HG02610 (cell line): ENCODE results near the gene HMGXB3.
"Not testable (repeated sequence)": the region's sequence is repeated elsewhere in the genome, so short reads cannot be mapped to it uniquely, and the experiment has no call there.

Experiments
- ATAC-seq: cut with Tn5 transposase; IDR thresholded peaks from one replicate; pipeline ENCODE4 v1.9.1; 2021; ENCODE audit warnings: mild to moderate bottlenecking, moderate library complexity; ENCODE audit not compliant: unreplicated experiment

Gene HMGXB3

GRCh38 chr5:150050172-150050811 is 49.8 kb downstream of the HMGXB3 start:
- ATAC-seq = not testable (repeated sequence)

- no peak for ATAC-seq
Observed at GRCh38 chr5:150051657-150052195, 51.2 kb downstream of the HMGXB3 start.

GRCh38 chr5:150052226-150052955 is 51.9 kb downstream of the HMGXB3 start:
- ATAC-seq = no peak

GRCh38 chr5:150052956-150053712 is 52.6 kb downstream of the HMGXB3 start:
- no peak for ATAC-seq

- ATAC-seq = no peak
Observed at GRCh38 chr5:150053713-150054392, 53.3 kb downstream of the HMGXB3 start.

GRCh38 chr5:150054569-150054968 is 54.0 kb downstream of the HMGXB3 start:
- no peak for ATAC-seq

GRCh38 chr5:150055326-150056074 is 55.0 kb downstream of the HMGXB3 start:
- no peak for ATAC-seq

GRCh38 chr5:150056075-150056443 is 55.5 kb downstream of the HMGXB3 start:
- ATAC-seq = no peak

GRCh38 chr5:150057052-150057451 is 56.5 kb downstream of the HMGXB3 start:
- no peak for ATAC-seq

GRCh38 chr5:150057511-150057910 is 57.0 kb downstream of the HMGXB3 start:
- no peak for ATAC-seq

GRCh38 chr5:150057996-150058395 is 57.5 kb downstream of the HMGXB3 start:
- ATAC-seq = no peak

- ATAC-seq = no peak
Observed at GRCh38 chr5:150058480-150059126, 58.1 kb downstream of the HMGXB3 start.

- ATAC-seq = no peak
Observed at GRCh38 chr5:150059623-150060022, 59.1 kb downstream of the HMGXB3 start.

GRCh38 chr5:150060471-150060870 is 59.9 kb downstream of the HMGXB3 start:
- no peak for ATAC-seq

GRCh38 chr5:150061538-150061995 is 61.0 kb downstream of the HMGXB3 start:
- ATAC-seq = no peak

- no peak for ATAC-seq
Observed at GRCh38 chr5:150062216-150062922, 61.8 kb downstream of the HMGXB3 start.

GRCh38 chr5:150063638-150064037 is 63.1 kb downstream of the HMGXB3 start:
- ATAC-seq = no peak

- ATAC-seq = no peak
Observed at GRCh38 chr5:150064681-150065220, 64.2 kb downstream of the HMGXB3 start.

- ATAC-seq = no peak
Observed at GRCh38 chr5:150065346-150065745, 64.8 kb downstream of the HMGXB3 start.
